Limb (tissue), 2 donors: ENCODE measurements around the gene DGKG.

Experiments used
- DNase-seq, 2 donors: peaks; one replicate each; pipeline ENCODE4 v3.0.0-alpha.2; 2016; ENCODE audit errors: extremely low spot score in 2 of 2

The DGKG gene

GRCh38 chr3:186178412-186178811, 183.6 kb downstream of the DGKG start:
- DNase-seq = no peak

- DNase-seq = no peak
Observed at GRCh38 chr3:186176373-186176990, 185.6 kb downstream of the DGKG start.

DNA sequence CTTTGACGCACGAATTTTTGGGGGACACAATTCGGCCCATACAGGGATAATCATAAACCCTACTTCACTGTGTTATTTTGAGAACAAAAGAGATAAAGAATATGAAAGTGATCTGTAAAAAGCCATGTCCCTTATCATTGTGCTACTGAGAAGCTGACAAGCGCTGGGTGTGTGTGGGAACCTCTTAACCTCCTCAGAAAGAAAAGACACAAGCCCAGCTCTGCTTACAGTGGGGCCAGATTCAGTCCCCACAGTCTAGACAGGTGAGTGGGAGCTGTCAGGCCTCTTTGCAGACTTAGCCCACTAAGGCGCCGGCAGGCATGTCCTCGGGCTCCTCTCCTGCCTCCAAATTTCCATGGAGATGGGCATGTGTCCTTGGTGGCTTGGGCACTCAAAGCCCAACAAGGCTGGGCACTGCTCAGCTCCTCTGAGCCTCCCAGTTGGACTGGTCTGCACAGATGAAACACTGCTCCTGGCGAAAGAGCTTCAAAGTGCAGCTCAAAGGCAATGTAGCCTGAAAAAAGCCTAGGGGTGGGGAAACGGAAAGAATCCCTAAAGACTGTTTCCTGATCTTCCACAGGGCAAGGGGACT, 188.7 kb downstream of the DGKG start:
- no peak for DNase-seq

GRCh38 chr3:186172353-186172752, 189.7 kb downstream of the DGKG start:
- no peak for DNase-seq

DNA sequence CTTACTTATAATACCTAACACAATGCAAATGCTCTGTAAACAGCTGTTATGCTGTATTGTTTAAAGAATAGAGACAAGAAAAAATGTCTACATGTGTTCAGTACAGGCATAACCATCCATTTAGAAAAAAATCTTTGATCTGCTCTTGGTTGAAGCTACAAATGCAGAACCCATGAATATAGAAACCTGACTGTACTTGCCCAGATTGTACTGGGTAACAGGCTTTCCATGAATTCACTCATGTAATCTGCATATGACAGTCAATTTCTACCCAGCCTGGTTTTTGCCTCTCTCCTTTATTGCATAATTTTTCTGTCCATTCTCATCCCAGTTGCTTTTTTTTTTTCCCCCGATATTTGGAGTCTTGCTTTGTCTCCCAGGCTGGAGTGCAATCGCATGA, 190.5 kb downstream of the DGKG start:
- no peak for DNase-seq

DNA sequence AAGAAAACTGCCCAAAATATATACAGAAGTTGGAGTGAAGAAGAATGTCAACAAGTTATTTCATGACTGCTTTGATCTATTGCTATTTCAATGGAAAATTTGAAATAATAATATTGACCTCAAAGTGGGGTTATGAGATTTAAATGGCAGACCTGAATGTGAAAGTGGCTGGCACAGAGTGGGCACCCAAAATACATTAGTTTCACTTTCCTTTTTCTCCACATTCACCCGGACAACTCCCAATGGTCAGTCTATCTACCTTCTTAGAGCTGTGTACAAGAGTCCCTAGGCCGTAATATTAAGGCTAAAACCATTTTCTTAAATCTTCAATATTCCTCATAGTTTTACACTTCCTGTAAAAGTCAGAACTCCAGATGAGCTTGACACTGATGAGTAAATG, 191.5 kb downstream of the DGKG start:
- DNase-seq = no peak

GRCh38 chr3:186169379-186169778, 192.7 kb downstream of the DGKG start:
- DNase-seq = no peak

DNA sequence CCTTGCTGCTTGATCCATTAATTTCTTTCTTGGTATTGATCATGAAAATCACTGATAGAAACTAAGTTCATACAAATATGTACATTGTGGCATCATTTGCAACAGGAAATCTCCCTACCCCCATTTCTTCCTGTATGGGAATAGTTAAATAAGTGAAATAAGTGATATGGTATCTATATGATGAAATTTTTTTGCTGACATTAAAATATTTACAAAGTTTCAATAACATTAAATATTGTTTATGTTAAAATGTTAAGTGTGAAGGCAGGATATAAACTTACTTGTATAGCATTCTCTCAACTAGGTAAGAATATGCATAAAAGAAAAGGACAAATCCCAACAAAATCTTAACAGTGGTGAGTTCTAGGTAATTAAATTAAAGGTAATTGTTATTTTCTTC, 193.1 kb downstream of the DGKG start:
- no peak for DNase-seq

GRCh38 chr3:186167646-186168395, 194.2 kb downstream of the DGKG start:
- DNase-seq = no peak

DNA sequence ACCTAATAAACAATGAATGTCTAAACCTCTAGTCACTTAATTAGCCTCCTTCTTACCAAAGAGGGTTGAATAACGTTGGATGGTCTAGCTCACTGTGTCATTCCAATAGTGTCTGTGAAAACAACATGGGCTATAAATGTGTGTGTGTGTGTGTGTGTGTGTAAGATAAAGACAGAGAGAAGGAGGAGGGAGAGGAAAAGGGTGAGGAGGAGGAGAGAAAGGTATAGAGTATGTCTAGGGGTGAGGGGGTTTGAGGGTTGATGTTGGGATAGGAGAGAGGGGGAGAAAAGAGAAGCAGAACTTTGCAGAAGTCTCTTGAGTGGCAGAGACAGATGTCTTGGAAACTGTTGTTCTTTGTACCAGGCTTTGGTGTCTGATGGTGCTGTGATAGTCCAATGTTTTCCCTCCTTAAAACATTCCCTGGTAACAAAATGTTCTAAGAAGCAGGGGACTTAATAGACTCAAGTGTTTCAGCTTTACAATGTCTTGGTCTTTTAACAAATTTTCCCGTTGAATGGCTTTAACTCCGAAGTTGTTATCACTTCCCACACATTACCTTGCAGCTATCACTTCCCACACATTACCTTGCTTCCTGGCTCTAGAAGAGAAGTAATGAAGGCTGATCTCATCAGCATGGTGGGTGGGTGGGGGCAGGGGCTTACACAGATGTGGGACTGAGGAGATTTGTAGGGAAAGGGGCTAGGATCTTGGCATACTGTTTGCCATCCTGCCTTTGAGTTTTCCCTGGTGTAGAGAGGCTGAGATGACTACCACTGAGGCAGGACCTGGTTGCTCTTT, 195.3 kb downstream of the DGKG start:
- no peak for DNase-seq

GRCh38 chr3:186166036-186166435, 196.0 kb downstream of the DGKG start:
- DNase-seq = no peak

DNA sequence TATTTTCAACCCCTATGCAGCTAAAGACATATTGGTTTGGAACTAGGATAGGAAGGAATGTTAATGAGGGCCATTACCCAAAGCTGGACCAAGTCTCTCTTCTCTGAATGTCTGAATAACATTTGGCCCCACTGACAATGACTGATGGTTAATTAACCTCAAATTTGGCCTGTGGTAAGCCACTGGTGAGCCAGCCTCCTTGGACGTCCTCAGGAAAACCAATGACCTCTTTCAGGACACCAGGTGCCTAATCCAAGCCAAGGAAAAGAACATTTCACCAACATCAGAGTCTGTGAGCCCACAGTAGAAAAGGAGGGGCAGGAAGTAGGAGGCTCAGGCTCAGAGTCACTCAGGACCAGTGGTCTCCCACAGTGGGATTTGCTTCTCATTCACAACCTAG, 196.7 kb downstream of the DGKG start:
- no peak for DNase-seq

DNA sequence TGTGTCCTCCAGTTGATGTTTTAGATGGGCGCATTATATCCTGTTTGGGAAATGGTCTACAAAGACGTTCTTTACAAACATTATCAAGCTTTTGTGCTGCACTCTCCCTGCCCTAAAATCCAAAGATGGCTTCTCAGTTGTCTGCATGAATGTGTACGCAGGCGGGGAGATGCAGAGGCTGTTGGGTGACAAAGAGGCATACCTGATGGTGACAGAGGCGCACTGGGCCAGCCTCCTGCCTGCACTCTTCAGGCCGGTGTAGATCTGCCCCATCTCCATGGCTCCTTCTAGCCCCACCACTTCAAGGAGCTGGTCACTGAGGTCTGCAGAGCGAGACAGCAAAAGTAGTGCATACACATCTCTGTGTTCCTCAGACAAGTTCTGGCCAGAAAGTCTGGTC, 197.3 kb downstream of the DGKG start:
- DNase-seq = no peak

GRCh38 chr3:186162221-186162620, 199.8 kb downstream of the DGKG start:
- no peak for DNase-seq

DNA sequence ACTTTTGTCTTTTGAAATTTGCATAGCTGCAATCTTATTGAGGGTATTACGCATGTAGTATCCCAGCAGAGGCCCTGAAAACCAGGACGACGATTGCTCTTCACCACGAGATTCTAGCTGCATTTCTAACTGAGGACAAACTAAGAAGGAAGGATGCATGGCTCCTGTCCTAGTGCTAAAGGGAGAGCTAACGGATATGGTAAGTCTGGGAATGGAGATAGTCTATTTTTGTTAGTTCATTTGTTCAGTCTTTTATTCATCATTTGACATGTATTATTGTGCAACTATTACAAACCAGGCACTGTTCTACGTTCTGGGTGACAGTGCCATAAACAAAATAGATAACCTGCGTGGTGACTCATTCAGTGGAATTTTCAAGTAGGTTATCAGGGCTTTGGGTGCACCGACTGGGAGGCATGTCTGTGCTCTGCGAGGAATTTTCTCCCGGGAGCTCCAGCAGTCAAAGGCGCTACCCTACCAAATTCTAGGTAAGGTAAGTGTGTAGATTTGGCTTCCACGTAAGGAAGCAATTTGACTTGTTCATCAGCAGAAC, 201.3 kb downstream of the DGKG start:
- DNase-seq = no peak

- no peak for DNase-seq
Observed at GRCh38 chr3:186154641-186155040, 207.4 kb downstream of the DGKG start.

DNA sequence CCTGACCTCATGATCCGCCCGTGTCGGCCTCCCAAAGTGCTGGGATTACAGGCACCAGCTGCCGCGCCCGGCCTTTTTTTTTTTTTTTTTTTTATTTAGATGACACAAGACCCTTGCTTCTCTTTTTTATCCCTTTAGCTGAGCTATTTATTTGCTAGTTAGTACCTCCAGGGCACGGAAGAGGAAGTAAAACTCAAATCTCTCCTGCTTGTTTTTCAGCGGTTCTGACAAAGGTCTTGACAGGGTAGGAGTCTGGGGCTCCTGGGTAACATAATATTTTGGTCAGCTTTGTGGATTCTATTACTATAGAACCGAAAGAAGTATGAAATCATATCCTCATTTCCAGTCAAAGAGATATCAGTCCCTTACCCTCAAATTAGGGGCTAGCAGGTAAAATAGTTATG, 209.1 kb downstream of the DGKG start:
- DNase-seq = no peak

DNA sequence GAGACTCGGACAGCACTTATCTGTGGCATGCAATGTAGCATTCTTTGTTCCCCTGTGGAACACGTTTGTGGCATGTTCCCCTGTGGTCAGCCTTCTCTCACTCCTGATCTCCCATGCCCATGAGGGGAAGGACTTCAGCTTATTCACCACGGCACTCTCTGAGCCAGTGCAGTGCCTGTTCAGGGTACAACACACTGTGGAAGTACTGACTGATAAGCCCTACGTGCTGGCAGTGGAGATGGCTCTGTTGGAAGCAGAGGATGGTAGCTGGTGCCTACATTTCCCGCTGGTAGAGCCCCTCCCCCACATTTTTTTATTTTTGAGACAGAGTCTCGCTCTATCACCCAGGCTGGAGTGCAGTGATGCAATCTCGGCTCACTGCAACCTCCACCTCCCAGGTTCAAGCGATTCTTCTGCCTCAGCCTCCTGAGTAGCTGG, 209.7 kb downstream of the DGKG start:
- DNase-seq = no peak

- no peak for DNase-seq
Observed at GRCh38 chr3:186151077-186151971, 210.7 kb downstream of the DGKG start.

GRCh38 chr3:186150041-186150830, 211.8 kb downstream of the DGKG start:
- no peak for DNase-seq
